ENCODE measurements around the gene MLPH.

Gene MLPH

DNA sequence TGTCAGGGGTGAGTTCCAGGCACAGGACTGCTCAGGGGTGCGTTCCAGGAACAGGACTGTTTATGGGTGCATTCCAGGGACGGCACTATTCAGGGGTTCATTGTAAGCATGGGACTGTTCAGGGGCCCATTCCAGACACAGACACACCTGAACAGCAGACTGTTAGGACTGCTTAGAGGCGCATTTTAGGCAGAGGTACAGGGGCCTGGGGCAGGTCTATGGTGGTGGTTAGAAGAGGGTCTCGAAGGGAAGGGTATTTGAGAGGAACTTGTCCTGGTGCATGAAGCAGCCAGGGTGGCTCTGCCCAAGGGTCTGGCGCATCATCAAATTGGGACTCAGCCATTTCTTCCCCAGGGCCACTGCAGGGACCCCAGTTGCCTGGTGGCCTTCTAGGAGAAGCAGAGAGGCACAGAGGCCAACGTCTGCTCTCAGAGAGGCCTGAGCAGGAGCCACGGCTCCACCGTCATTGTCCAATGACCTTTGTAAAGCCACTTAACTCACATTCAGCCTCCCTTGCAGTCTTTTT lies 14.8 kb upstream of the MLPH start:
- H2AFZ ChIP-seq (ENCODE audit: low read depth, low read length): no peak overlapping the region
- no peak overlapping the region for H3K4me2 ChIP-seq (ENCODE audit: insufficient read depth, low read length)
- no peak for DNase-seq
- H3K9me3 ChIP-seq (ENCODE audit: insufficient read depth, low read length, severe bottlenecking): no peaks in the 10 kb centered on the region
- H3K79me2 ChIP-seq (ENCODE audit: insufficient read depth, low read length): no peaks in the 10 kb centered on the region
- ATAC-seq (ENCODE audit: insufficient read depth, low read depth): no peak
- peaks cover 12% of the 10 kb centered on the region for H3K27me3 ChIP-seq (ENCODE audit: insufficient read depth, low read length, poor library complexity)
- H3K4me1 ChIP-seq (ENCODE audit: insufficient read depth, low read length): peaks cover 22% of the 10 kb centered on the region
- no peaks in the 10 kb centered on the region for H4K20me1 ChIP-seq (ENCODE audit: insufficient read depth, low read length)
- H3K4me3 ChIP-seq (ENCODE audit: low read depth in 1 of 2, low read length in 2 of 2): no peak overlapping the region
- no peaks in the 10 kb centered on the region for H3K36me3 ChIP-seq (ENCODE audit: insufficient read depth, low read length)
- H3K27ac ChIP-seq (ENCODE audit: low read length): no peak overlapping the region
- TF ChIP-seq, protein P1, sequence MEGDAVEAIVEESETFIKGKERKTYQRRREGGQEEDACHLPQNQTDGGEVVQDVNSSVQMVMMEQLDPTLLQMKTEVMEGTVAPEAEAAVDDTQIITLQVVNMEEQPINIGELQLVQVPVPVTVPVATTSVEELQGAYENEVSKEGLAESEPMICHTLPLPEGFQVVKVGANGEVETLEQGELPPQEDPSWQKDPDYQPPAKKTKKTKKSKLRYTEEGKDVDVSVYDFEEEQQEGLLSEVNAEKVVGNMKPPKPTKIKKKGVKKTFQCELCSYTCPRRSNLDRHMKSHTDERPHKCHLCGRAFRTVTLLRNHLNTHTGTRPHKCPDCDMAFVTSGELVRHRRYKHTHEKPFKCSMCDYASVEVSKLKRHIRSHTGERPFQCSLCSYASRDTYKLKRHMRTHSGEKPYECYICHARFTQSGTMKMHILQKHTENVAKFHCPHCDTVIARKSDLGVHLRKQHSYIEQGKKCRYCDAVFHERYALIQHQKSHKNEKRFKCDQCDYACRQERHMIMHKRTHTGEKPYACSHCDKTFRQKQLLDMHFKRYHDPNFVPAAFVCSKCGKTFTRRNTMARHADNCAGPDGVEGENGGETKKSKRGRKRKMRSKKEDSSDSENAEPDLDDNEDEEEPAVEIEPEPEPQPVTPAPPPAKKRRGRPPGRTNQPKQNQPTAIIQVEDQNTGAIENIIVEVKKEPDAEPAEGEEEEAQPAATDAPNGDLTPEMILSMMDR (IDR thresholded peaks at IDR 0.05; ENCODE audit: borderline replicate concordance, extremely low read depth, low read length, poor library complexity, severe bottlenecking): no peak
- TF ChIP-seq EZH2 (IDR thresholded peaks at IDR 0.05; ENCODE audit: borderline replicate concordance, low read depth, low read length, severe bottlenecking): no peak
- no peak overlapping the region for H3K9ac ChIP-seq (ENCODE audit: low read depth, low read length)

DNA sequence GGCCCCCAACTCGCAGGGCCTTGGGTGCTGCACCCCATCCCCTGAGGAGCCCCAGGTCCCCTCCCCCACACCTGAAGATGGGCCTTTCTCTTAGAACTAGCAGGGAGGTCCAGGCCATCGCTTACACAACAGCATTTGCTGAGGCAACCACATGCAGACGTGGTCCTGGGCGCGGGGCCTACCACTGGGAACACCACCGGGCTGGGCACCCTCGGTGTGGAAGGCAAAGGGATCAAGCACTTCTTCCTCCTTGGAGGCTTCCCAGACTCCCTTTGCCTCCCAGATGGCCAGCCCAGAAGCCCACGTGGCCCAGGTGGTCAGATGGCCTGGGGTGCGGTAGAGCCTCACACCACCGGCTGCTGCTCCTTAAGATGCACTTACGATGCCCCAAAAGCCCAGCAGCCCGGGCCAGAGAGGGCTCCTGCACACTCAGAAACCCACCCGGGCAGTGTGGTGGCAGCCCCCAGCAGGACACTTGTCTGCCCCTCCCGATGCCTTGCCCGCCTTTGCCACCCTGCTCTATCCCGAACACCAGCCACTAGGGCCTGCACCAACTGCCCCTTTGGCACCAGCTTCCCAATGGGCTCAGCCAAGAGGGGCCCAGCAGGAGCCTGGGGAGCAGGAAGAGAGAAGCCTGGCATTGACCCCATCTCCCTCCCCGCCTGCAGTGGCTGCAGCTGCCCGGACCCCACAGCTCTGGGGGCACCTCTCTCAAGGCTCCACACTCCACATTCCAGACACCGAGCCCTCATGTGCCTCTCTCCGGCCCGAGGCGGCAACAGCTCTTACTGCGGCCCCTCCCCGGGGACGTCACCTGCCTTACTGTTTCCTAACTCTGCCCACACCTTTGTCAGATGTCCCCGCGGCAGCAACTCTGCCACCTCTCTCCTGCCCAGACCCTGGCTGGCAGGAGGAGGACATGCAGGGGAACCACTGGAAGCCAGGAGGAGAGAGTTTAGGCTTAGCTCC lies 13.9 kb upstream of the MLPH start:
- Histone ChIP-seq H3K4me3 (ENCODE audit: low read depth in 1 of 2, low read length in 2 of 2) (no peak overlapping the region), H3K27ac (ENCODE audit: low read length) (no peak overlapping the region), H3K9me3 (ENCODE audit: insufficient read depth, low read length, severe bottlenecking) (no peaks in the 10 kb centered on the region), H3K27me3 (ENCODE audit: insufficient read depth, low read length, poor library complexity) (peaks cover 12% of the 10 kb centered on the region), H3K4me2 (ENCODE audit: insufficient read depth, low read length) (no peak overlapping the region), H3K36me3 (ENCODE audit: insufficient read depth, low read length) (no peaks in the 10 kb centered on the region), H3K4me1 (ENCODE audit: insufficient read depth, low read length) (peaks cover 22% of the 10 kb centered on the region), H3K9ac (ENCODE audit: low read depth, low read length) (no peak overlapping the region), H3K79me2 (ENCODE audit: insufficient read depth, low read length) (no peaks in the 10 kb centered on the region), H4K20me1 (ENCODE audit: insufficient read depth, low read length) (no peaks in the 10 kb centered on the region), H2AFZ (ENCODE audit: low read depth, low read length) (no peak overlapping the region)
- ATAC-seq (ENCODE audit: insufficient read depth, low read depth) (no peak), DNase-seq (no peak)
- no peak for TF ChIP-seq EZH2 (IDR thresholded peaks at IDR 0.05; ENCODE audit: borderline replicate concordance, low read depth, low read length, severe bottlenecking)
- TF ChIP-seq, protein P1 (IDR thresholded peaks at IDR 0.05; ENCODE audit: borderline replicate concordance, extremely low read depth, low read length, poor library complexity, severe bottlenecking): no peak

DNA sequence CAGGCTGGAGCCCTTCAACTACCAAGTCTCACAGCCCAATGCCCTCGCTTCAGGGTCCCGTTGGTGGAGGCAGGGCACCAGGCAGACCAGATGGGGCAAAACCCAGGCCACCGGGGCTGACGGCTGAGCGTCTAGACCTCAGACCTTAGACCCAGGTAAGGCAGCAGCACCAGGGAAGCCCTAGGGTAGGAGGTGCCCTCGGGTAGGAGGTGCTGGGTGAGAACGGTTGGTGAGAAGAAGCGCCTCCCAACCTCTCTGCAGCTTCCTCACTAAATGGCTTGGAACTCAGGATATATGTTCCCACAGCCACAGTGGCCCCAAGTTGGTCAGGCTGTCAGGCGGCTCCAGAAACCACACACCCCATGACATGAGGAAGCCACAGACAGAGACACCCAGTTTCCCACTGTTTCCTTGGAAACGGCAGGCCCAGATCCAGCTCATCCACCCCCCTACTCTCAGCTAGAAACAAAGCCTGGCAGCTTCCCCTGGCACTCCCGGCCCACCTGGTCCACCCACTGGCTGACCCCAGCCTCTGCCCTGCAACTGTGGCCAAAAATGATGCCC lies 13.1 kb upstream of the MLPH start:
- Histone ChIP-seq H2AFZ (ENCODE audit: low read depth, low read length) (no peak overlapping the region), H3K4me1 (ENCODE audit: insufficient read depth, low read length) (peaks cover 22% of the 10 kb centered on the region), H3K27ac (ENCODE audit: low read length) (no peak overlapping the region), H3K4me3 (ENCODE audit: low read depth in 1 of 2, low read length in 2 of 2) (peak overlapping the region in 1 of 2 experiments; percentile 78; a peak in 2 of 4 replicates), H3K9me3 (ENCODE audit: insufficient read depth, low read length, severe bottlenecking) (no peaks in the 10 kb centered on the region), H3K27me3 (ENCODE audit: insufficient read depth, low read length, poor library complexity) (peaks cover 12% of the 10 kb centered on the region), H3K4me2 (ENCODE audit: insufficient read depth, low read length) (peak overlapping the region; percentile 74), H3K36me3 (ENCODE audit: insufficient read depth, low read length) (no peaks in the 10 kb centered on the region), H4K20me1 (ENCODE audit: insufficient read depth, low read length) (no peaks in the 10 kb centered on the region), H3K79me2 (ENCODE audit: insufficient read depth, low read length) (no peaks in the 10 kb centered on the region), H3K9ac (ENCODE audit: low read depth, low read length) (peak overlapping the region; percentile 92; the same call in 1 of the 2 replicates)
- ATAC-seq (ENCODE audit: insufficient read depth, low read depth) (no peak), DNase-seq (no peak)
- no peak for TF ChIP-seq EZH2 (IDR thresholded peaks at IDR 0.05; ENCODE audit: borderline replicate concordance, low read depth, low read length, severe bottlenecking)
- TF ChIP-seq, protein P1 (IDR thresholded peaks at IDR 0.05; ENCODE audit: borderline replicate concordance, extremely low read depth, low read length, poor library complexity, severe bottlenecking): no peak

All from DND-41 (cell line).